Gastroesophageal sphincter (tissue), 4 donors: ENCODE measurements around the gene KDM1A. TPM values are rescaled to one million over a fixed set of nuclear protein-coding genes. Genes with fewer than 3 reads are reported as not detected.

Experiments
- ATAC-seq: fragments of 150-250 bp; one replicate; pipeline ENCODE4 v1.9.1; 2016; ENCODE audit warnings: mild to moderate bottlenecking, moderate library complexity
- H3K27ac ChIP-seq, 4 donors: fragments of 200-600 bp; sonication (generic) in 3 of 4; 1 replicate in 3 of 4; 2 replicates in 1 of 4; pipeline ENCODE4 v1.5.1; 2016 to 2019
- H3K27me3 ChIP-seq: fragments of 200-600 bp; sonication (generic); one replicate; pipeline ENCODE4 v1.5.1; 2019
- H3K36me3 ChIP-seq, 2 donors: fragments of 200-600 bp; sonication (generic); one replicate each; pipeline ENCODE4 v1.5.1; 2019; ENCODE audit warnings: control low read depth in 1 of 2
- H3K4me1 ChIP-seq, 3 donors: fragments of 200-600 bp; sonication (generic); 1 replicate in 2 of 3; 2 replicates in 1 of 3; pipeline ENCODE4 v1.5.1; 2016 to 2019; ENCODE audit warnings: control low read depth in 2 of 3
- H3K4me3 ChIP-seq, 2 donors: fragments of 200-600 bp; sonication (generic); one replicate each; pipeline ENCODE4 v1.5.1; 2019; ENCODE audit warnings: mild to moderate bottlenecking in 1 of 2, moderate library complexity in 1 of 2
- H3K9me3 ChIP-seq, 3 donors: fragments of 200-600 bp; sonication (generic); one replicate each; pipeline ENCODE4 v1.5.1; 2017 to 2019; ENCODE audit warnings: control low read depth in 2 of 3
- CTCF ChIP-seq, 4 experiments: fragments of 200-600 bp in 2 of 4; fragments of 450-650 bp in 2 of 4; sonication (generic) in 1 of 4; IDR thresholded peaks; one replicate each; pipeline ENCODE4 v1.5.1; 2017 to 2019; ENCODE audit warnings: antibody characterized with exemption in 4 of 4, mild to moderate bottlenecking in 2 of 4, moderate library complexity in 2 of 4
- EP300 ChIP-seq: sonication (generic); formaldehyde crosslinking; IDR thresholded peaks from one replicate; pipeline ENCODE4 v1.6.1; 2017; ENCODE audit warnings: antibody characterized with exemption, mild to moderate bottlenecking
- POLR2A ChIP-seq, 2 donors: fragments of 450-650 bp; IDR thresholded peaks; one replicate each; pipeline ENCODE4 v1.6.1; 2017; ENCODE audit warnings: antibody characterized with exemption in 2 of 2, mild to moderate bottlenecking in 2 of 2, moderate library complexity in 1 of 2
- POLR2AphosphoS5 ChIP-seq: sonication (generic); formaldehyde crosslinking; IDR thresholded peaks from one replicate; pipeline ENCODE4 v1.6.1; 2017; ENCODE audit warnings: antibody characterized with exemption
- WGBS, 2 donors: methylation state at CpG; one replicate each; pipeline ENCODE4 v1.1.5; 2018; ENCODE audit warnings: low coverage in 1 of 2; 5-methylcytosine and 5-hydroxymethylcytosine counted together
- total RNA-seq, 4 donors: library from RNA; depleted of rRNA; stranded (reverse); fragments of >200 nt; gene quantifications; one replicate each; pipeline ENCODE4 v1.1.0, GENCODE V29; 2016

The KDM1A gene
- total RNA-seq, 4 donors from 2014 or later, result 48.9 to 62.4 (median 54.6) TPM

- no peaks in the 10 kb centered on the region for H3K9me3 ChIP-seq
- WGBS, 2 donors, result 79 to 88% methylated on average over 4 to 7 of the region's 8 CpGs
- H3K4me1 ChIP-seq, result peaks cover 0 to 20% (median 6%) of the 10 kb centered on the region in 3 donors
- ATAC-seq, result no peak
- H3K27me3 ChIP-seq, result no peaks in the 10 kb centered on the region
- peaks cover 0 to 93% of the 10 kb centered on the region in 2 donors for H3K36me3 ChIP-seq
- TF ChIP-seq CTCF (IDR thresholded peaks at IDR 0.05) (no peak), POLR2AphosphoS5 (no peak), POLR2A (IDR thresholded peaks at IDR 0.05) (no peak), EP300 (no peak)
- H3K27ac ChIP-seq, result no peak overlapping the region
- H3K4me3 ChIP-seq, result no peak overlapping the region
Observed at GRCh38 chr1:23084880-23085279, 65.6 kb downstream of the KDM1A start.

DNA sequence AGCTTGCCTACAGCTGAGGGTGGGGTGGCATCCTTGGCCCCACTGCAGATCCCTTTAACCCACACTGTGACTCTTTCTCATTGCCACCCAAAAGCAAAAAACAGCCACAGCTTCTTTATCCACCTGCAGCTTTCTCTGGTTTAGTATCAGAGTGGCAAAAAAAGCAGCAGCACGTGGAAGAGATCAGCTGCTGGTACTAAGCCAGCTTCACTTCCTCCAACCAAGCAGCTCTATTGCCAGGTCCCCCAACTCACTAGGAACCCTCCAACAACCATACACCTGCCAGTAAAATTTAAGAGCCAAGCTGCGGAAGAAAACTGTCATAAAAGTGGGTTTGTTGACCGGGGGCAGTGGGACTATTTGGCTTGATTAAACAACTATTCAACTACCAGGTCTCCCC, 66.4 kb downstream of the KDM1A start:
- no peak overlapping the region for H3K27ac ChIP-seq
- WGBS, 2 donors, result 30 to 100% methylated on average over 2 of the region's 3 CpGs
- H3K27me3 ChIP-seq, result no peaks in the 10 kb centered on the region
- TF ChIP-seq CTCF (IDR thresholded peaks at IDR 0.05) (no peak), POLR2A (IDR thresholded peaks at IDR 0.05) (no peak), EP300 (no peak), POLR2AphosphoS5 (no peak)
- H3K4me1 ChIP-seq, result peaks cover 0 to 20% (median 6%) of the 10 kb centered on the region in 3 donors
- H3K9me3 ChIP-seq, result no peaks in the 10 kb centered on the region
- peaks cover 0 to 92% of the 10 kb centered on the region in 2 donors for H3K36me3 ChIP-seq
- H3K4me3 ChIP-seq, result no peak overlapping the region
- ATAC-seq, result no peak

DNA sequence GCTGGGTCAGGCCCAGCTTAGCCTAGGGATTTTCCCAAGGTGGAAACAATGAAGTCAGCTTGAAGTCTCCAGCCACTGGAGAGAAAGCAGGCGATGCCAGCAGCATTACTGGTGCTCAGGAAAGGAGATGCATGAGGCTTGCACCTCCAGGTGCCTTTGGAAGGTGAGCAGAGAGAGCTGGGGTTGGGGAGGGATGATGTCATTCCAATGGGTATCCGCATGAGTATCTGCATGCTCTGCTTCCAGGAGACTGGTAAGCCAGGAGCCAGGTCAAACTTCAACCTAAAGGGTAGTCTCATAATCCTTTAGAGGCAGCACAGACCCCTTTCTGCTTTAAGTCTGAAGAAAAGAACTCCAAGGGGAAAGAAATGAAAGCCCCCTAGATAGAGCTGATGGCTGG, 68.8 kb downstream of the KDM1A start:
- WGBS, 2 donors, result 75 to 90% methylated on average over 2 of the region's 2 CpGs
- Histone ChIP-seq H3K27ac (no peak overlapping the region), H3K36me3 (peaks cover 0 to 92% of the 10 kb centered on the region in 2 donors), H3K4me1 (peaks cover 0 to 20% (median 6%) of the 10 kb centered on the region in 3 donors), H3K27me3 (no peaks in the 10 kb centered on the region), H3K4me3 (no peak overlapping the region), H3K9me3 (no peaks in the 10 kb centered on the region)
- ATAC-seq, result no peak
- TF ChIP-seq POLR2AphosphoS5 (no peak), CTCF (IDR thresholded peaks at IDR 0.05) (no peak), EP300 (no peak), POLR2A (IDR thresholded peaks at IDR 0.05) (no peak)

DNA sequence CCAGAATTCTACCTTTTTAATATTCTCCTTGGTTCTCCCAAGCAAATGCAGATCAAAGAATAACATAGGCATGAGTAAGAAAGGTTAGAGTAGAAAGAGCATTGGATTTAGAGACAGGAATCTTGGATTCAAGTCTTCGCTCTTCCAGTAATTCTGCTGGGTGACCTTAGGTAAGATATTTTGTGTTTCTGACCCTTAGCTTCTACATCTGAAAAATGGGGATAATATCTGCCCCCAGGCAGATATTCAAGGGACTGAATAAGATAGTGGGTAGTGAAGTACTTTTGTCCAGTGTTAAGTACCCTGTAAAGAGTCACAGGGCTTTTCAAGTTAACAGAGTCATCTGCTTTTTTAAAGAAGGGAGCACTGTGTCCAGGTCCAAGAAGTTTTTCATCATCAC, 70.8 kb downstream of the KDM1A start:
- H3K27me3 ChIP-seq, result no peaks in the 10 kb centered on the region
- WGBS, 2 donors, result 86 to 100% methylated on average over 1 of the region's 1 CpG
- no peak for TF ChIP-seq POLR2AphosphoS5
- no peak for TF ChIP-seq POLR2A (IDR thresholded peaks at IDR 0.05)
- no peak for TF ChIP-seq CTCF (IDR thresholded peaks at IDR 0.05)
- TF ChIP-seq EP300, result no peak
- peaks cover 0 to 7% (median 0%) of the 10 kb centered on the region in 3 donors for H3K4me1 ChIP-seq
- ATAC-seq, result no peak
- H3K4me3 ChIP-seq, result no peak overlapping the region
- no peak overlapping the region for H3K27ac ChIP-seq
- H3K36me3 ChIP-seq, result peaks cover 0 to 89% of the 10 kb centered on the region in 2 donors
- no peaks in the 10 kb centered on the region for H3K9me3 ChIP-seq

GRCh38 chr1:23091545-23091944, 72.3 kb downstream of the KDM1A start:
- Histone ChIP-seq H3K36me3 (peaks cover 0 to 74% of the 10 kb centered on the region in 2 donors), H3K4me3 (no peak overlapping the region), H3K9me3 (no peaks in the 10 kb centered on the region), H3K27ac (no peak overlapping the region), H3K27me3 (no peaks in the 10 kb centered on the region), H3K4me1 (no peaks in the 10 kb centered on the region)
- TF ChIP-seq CTCF (IDR thresholded peaks at IDR 0.05), result no peak
- TF ChIP-seq POLR2AphosphoS5, result no peak
- TF ChIP-seq POLR2A (IDR thresholded peaks at IDR 0.05), result no peak
- no peak for TF ChIP-seq EP300
- WGBS, 2 donors, result 94% methylated on average over 6 of the region's 7 CpGs; no CpG with 5 or more reads in 1 of the 2 donors
- ATAC-seq, result no peak
